A549 (cell line): ENCODE measurements around the gene ANKZF1. TPM values are rescaled to one million over a fixed set of nuclear protein-coding genes. Genes with fewer than 3 reads are reported as not detected.

Source experiments
- ATAC-seq, 2 experiments: fragments of 200-7000 bp in 1 of 2; fragments of >200 bp in 1 of 2; cut with Nextera tagmentation in 1 of 2; cut with Tn5 transposase in 1 of 2; 3 replicates each; pipeline versions ENCODE4 v1.8.0 to v1.9.1; 2018 to 2020; ENCODE audit warnings: mild to moderate bottlenecking in 1 of 2, moderate library complexity in 1 of 2
- CTCF ChIA-PET: fragments of 300-600 bp; sonication (Branson Sonifier 250); formaldehyde crosslinking; extraction: SDS; loops from one replicate; lab custom pipeline; 2021; ENCODE audit warnings: antibody characterized with exemption, inconsistent platforms; lab: Yijun Ruan, JAX
- POLR2A ChIA-PET: fragments of 350-600 bp; formaldehyde crosslinking; extraction: SDS; loops from one replicate; lab custom pipeline; 2021; ENCODE audit warnings: antibody characterized with exemption, inconsistent platforms; lab: Yijun Ruan, JAX
- DNase-seq, 2 experiments: peaks; one replicate each; pipeline versions ENCODE4 v3.0.0 to v3.0.0-alpha.2; 2011 to 2016; ENCODE audit warnings: low read depth in 1 of 2, low spot score in 1 of 2
- FAIRE-seq: peaks from 2 replicates; lab custom pipeline; 2011; peaks lifted over from hg19 to GRCh38; lab: Jason Lieb, UNC
- H3K27ac ChIP-seq, 2 experiments: fragments of >200 bp; sonication (Bioruptor Twin); formaldehyde crosslinking; 3 replicates each; pipeline ENCODE4 v1.5.1; 2016 to 2017
- H3K4me1 ChIP-seq: fragments of >200 bp; sonication (Bioruptor Twin); formaldehyde crosslinking; 3 replicates; pipeline ENCODE4 v1.6.1; 2016
- H3K4me2 ChIP-seq: fragments of >200 bp; sonication (Bioruptor Twin); formaldehyde crosslinking; 3 replicates; pipeline ENCODE4 v1.6.1; 2016
- H3K4me3 ChIP-seq: fragments of >200 bp; sonication (Bioruptor Twin); formaldehyde crosslinking; 3 replicates; pipeline ENCODE4 v1.5.1; 2016
- H3K9me3 ChIP-seq: fragments of >200 bp; sonication (Bioruptor Twin); formaldehyde crosslinking; 3 replicates; pipeline ENCODE4 v1.6.1; 2016
- ATOH8 ChIP-seq: fragments of 250-450 bp; sonication (Bioruptor Pico); IDR thresholded peaks from 2 replicates; pipeline ENCODE4 v1.5.0; 2020; ENCODE audit warnings: low read depth, mild to moderate bottlenecking, moderate library complexity
- BCL3 ChIP-seq: fragments of >200 bp; sonication (Bioruptor Twin); formaldehyde crosslinking; IDR thresholded peaks from 3 replicates; pipeline ENCODE4 v1.6.1; 2016
- CHD2 ChIP-seq: fragments of 150-350 bp; IDR thresholded peaks from 2 replicates; pipeline ENCODE4 v1.6.1; 2014; ENCODE audit warnings: low read length; ENCODE audit not compliant: partially characterized antibody
- CTCF ChIP-seq: fragments of >200 bp; sonication (Bioruptor Twin); formaldehyde crosslinking; IDR thresholded peaks from 3 replicates; pipeline ENCODE4 v1.5.1; 2016
- EHMT2 ChIP-seq: fragments of 200-600 bp; sonication (generic); IDR thresholded peaks from 2 replicates; pipeline ENCODE4 v1.6.1; 2016; ENCODE audit warnings: antibody characterized with exemption, low read depth, mild to moderate bottlenecking, moderate library complexity
- EP300 ChIP-seq, 2 experiments: fragments of >200 bp; sonication (Bioruptor Twin); formaldehyde crosslinking; IDR thresholded peaks; 2 replicates in 1 of 2; 3 replicates in 1 of 2; pipeline ENCODE4 v1.6.1; 2016 to 2017
- FOSL2 ChIP-seq, 2 experiments: fragments of 450-650 bp in 1 of 2; fragments of >200 bp in 1 of 2; sonication (Bioruptor Twin) in 1 of 2; formaldehyde crosslinking; IDR thresholded peaks; 2 replicates each; pipeline versions ENCODE4 v1.5.0 to v1.6.1; 2016 to 2020; ENCODE audit warnings: mild to moderate bottlenecking in 1 of 2, moderate library complexity in 1 of 2
- FOXS1 ChIP-seq: fragments of 250-450 bp; sonication (Bioruptor Pico); IDR thresholded peaks from 2 replicates; pipeline ENCODE4 v1.5.0; 2020; ENCODE audit warnings: mild to moderate bottlenecking, moderate library complexity
- HDAC2 ChIP-seq: fragments of 200-600 bp; sonication (generic); IDR thresholded peaks from 2 replicates; pipeline ENCODE4 v1.6.1; 2016
- HES2 ChIP-seq: fragments of >200 bp; sonication (Bioruptor Twin); formaldehyde crosslinking; IDR thresholded peaks from 2 replicates; pipeline ENCODE4 v1.6.1; 2016
- HOXB13 ChIP-seq: fragments of 250-450 bp; sonication (Bioruptor Pico); IDR thresholded peaks from 2 replicates; pipeline ENCODE4 v1.5.0; 2020; ENCODE audit warnings: low read depth, mild to moderate bottlenecking, moderate library complexity
- KDM1A ChIP-seq: fragments of 200-600 bp; sonication (generic); IDR thresholded peaks from 2 replicates; pipeline ENCODE4 v1.6.1; 2016; ENCODE audit warnings: low read depth, mild to moderate bottlenecking
- KDM5A ChIP-seq: fragments of 200-600 bp; sonication (generic); IDR thresholded peaks from 2 replicates; pipeline ENCODE4 v1.6.1; 2016; ENCODE audit warnings: antibody characterized with exemption, mild to moderate bottlenecking
- MAZ ChIP-seq: fragments of 150-350 bp; IDR thresholded peaks from 2 replicates; pipeline ENCODE4 v1.6.1; 2014; ENCODE audit warnings: antibody characterized with exemption, low read depth, low read length, borderline replicate concordance
- MYC ChIP-seq: IDR thresholded peaks from 2 replicates; pipeline ENCODE4 v1.6.1; 2012; ENCODE audit warnings: mild to moderate bottlenecking, inconsistent platforms, low read length, improper control_type of control experiment, borderline replicate concordance
- NPAS2 ChIP-seq: fragments of 250-450 bp; sonication (Bioruptor Pico); IDR thresholded peaks from 2 replicates; pipeline ENCODE4 v1.8.0; 2022; ENCODE audit warnings: mild to moderate bottlenecking, moderate library complexity, borderline replicate concordance
- NR3C1 ChIP-seq: fragments of >200 bp; sonication (Bioruptor Twin); formaldehyde crosslinking; IDR thresholded peaks from 3 replicates; pipeline ENCODE4 v1.6.1; 2017
- RAD21 ChIP-seq, 2 experiments: fragments of >200 bp in 1 of 2; sonication (Bioruptor Twin) in 1 of 2; formaldehyde crosslinking in 1 of 2; IDR thresholded peaks in 1 of 2; conservative IDR thresholded peaks in 1 of 2; 2 replicates in 1 of 2; 3 replicates in 1 of 2; pipeline ENCODE4 v1.6.1; 2012 to 2018; ENCODE audit warnings: inconsistent platforms in 1 of 2
- RARB ChIP-seq: fragments of 250-450 bp; sonication (Bioruptor Pico); IDR thresholded peaks from 2 replicates; pipeline ENCODE4 v1.8.0; 2021; ENCODE audit warnings: mild to moderate bottlenecking, moderate library complexity
- RNF2 ChIP-seq: fragments of 200-600 bp; sonication (generic); IDR thresholded peaks from 2 replicates; pipeline ENCODE4 v1.6.1; 2016; ENCODE audit warnings: low read depth, mild to moderate bottlenecking, antibody characterized with exemption, moderate library complexity, borderline replicate concordance
- SMC3 ChIP-seq: fragments of >200 bp; sonication (Bioruptor Twin); formaldehyde crosslinking; IDR thresholded peaks from 3 replicates; pipeline ENCODE4 v1.6.1; 2018; ENCODE audit warnings: inconsistent platforms
- TP53 ChIP-seq: fragments of 250-450 bp; sonication (Bioruptor Pico); IDR thresholded peaks from 2 replicates; pipeline ENCODE4 v1.5.0; 2021; ENCODE audit warnings: mild to moderate bottlenecking, moderate library complexity
- WGBS: methylation state at CpG from one replicate; pipeline ENCODE4 v1.1.6; 2017; ENCODE audit errors: missing lambda C conversion rate; 5-methylcytosine and 5-hydroxymethylcytosine counted together
- polyA plus RNA-seq, 4 experiments: library from polyadenylated mRNA; depleted of rRNA in 3 of 4; stranded (reverse); fragments of >200 nt; fragmentation: RNase III in 1 of 4; extraction: RNeasy Plus Mini Kit Qiagen cat#74134 plus additional on column Dnase treatment in 1 of 4; gene quantifications; 2 replicates in 3 of 4; 3 replicates in 1 of 4; pipeline ENCODE4 v1.2.3, GENCODE V29; 2011 to 2017

The ANKZF1 gene
- polyA plus RNA-seq, 2 of the 4 experiments (the other 2 are of a cell fraction), result 23.2 to 30.3 TPM

GRCh38 chr2:219221957-219222518, 7.6 kb upstream of the ANKZF1 start:
- ATAC-seq (no peak), DNase-seq (no peak), FAIRE-seq (no peak)
- H3K9me3 ChIP-seq, result no peaks in the 10 kb centered on the region
- 90% methylated on average over 16 of the region's 16 CpGs for WGBS
- no peak overlapping the region for H3K4me3 ChIP-seq
- ChIA-PET POLR2A (no interaction called here), CTCF (interaction anchor here (0.6 to 7.3 kb wide), 6 partner anchors 21 to 190 kb away, joined by 3 to 79 read pairs (median 18); partner anchors contain the start of gene DNAJB2)
- peaks cover 12% of the 10 kb centered on the region for H3K4me1 ChIP-seq
- TF ChIP-seq HDAC2, result no peak
- TF ChIP-seq NR3C1, result no peak
- no peak for TF ChIP-seq FOXS1
- TF ChIP-seq EHMT2, result no peak
- H3K27ac ChIP-seq, result no peak overlapping the region
- H3K4me2 ChIP-seq, result no peak overlapping the region

DNA sequence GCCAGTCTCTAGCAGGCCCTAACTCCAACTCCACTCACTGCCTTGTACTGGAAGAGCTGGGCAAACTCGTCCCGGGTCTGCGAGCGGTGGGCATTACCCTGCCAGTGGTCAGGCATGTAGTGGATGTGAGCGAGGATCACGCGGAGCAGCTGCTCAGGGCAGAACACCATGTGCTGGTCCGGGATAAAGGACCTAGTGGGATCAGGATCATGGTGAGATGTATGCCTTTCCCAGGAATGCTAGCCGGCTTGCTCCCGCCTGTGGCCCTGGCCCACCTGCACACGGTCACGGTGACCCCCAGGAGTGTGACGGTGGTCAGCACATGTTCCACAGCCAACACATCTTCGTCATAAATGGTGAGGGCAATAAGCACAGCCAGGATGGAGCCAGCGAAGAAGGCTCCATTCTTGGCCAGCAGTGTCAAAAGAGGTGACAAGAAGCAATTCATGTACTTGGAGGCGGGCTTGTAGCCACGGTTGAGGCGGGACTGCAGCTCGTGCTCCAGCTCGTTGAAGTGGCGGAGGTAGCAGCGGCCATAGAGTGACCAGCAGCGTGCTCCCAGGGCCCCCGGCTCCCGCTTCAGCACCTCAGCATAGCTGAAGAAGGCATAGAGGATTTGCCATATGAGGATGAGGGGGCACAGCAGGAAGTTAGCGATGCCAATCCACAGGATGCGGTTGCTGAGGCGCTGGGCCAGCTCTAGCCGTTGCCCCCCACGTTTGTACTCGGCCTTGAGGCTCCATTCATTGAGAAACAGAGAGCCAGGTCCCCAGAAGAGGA, 5.6 kb upstream of the ANKZF1 start:
- Histone ChIP-seq H3K4me1 (peaks cover 17% of the 10 kb centered on the region), H3K9me3 (no peaks in the 10 kb centered on the region), H3K4me2 (no peak overlapping the region), H3K27ac (no peak overlapping the region), H3K4me3 (no peak overlapping the region)
- no peak for DNase-seq
- POLR2A ChIA-PET, result no interaction called here
- no peak for ATAC-seq
- CTCF ChIA-PET, result interaction anchor here (0.8 to 2.8 kb wide), 3 partner anchors 71 to 78 kb away, joined by 3 to 15 read pairs (median 5); no protein-coding TSS in a partner anchor
- FAIRE-seq, result no peak
- WGBS, result 96% methylated on average over 24 of the region's 31 CpGs
- TF ChIP-seq TP53 (CRISPR knock-in tag) (no peak), KDM1A (no peak), CTCF (no peak), HES2 (no peak), RNF2 (no peak), BCL3 (no peak)

DNA sequence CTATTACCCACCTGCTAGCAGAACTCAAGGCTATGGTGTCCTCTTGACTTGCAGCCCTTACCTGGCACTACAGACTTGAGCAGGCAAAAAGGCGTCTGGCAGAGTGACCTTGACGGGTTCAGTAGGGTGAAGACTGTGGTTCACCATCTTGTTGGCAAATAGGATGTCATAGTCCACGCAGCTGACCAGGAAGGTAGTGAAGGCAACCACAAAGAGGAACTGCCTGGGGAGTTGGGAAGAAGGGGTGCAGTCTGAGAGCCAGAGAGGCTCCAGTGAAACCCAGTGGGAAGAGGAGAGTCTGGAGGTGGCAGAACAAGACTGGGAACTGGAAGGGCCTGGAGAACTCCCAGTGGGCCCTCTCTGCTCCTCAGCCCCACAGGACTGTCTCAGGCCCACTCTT, 4.3 kb upstream of the ANKZF1 start:
- no peak overlapping the region for H3K27ac ChIP-seq
- 98% methylated on average over 3 of the region's 3 CpGs for WGBS
- FAIRE-seq, result no peak
- CTCF ChIA-PET, result interaction anchor here (2.8 kb wide), 1 partner anchor 69 kb away, joined by 15 read pairs; no protein-coding TSS in a partner anchor
- DNase-seq, result no peak
- no peaks in the 10 kb centered on the region for H3K9me3 ChIP-seq
- POLR2A ChIA-PET, result no interaction called here
- no peak overlapping the region for H3K4me2 ChIP-seq
- TF ChIP-seq MAZ, result no peak
- TF ChIP-seq SMC3, result no peak
- TF ChIP-seq FOSL2 (IDR thresholded peaks at IDR 0.05), result no peak
- TF ChIP-seq FOSL2 (CRISPR knock-in tag; IDR thresholded peaks at IDR 0.05), result no peak
- no peak for TF ChIP-seq NR3C1
- no peak for TF ChIP-seq EP300 (IDR thresholded peaks at IDR 0.05)
- TF ChIP-seq ATOH8 (CRISPR knock-in tag), result no peak
- no peak for TF ChIP-seq CHD2
- no peak for TF ChIP-seq KDM5A
- TF ChIP-seq RAD21 (conservative IDR thresholded peaks at IDR 0.05 in 1 of 2, IDR thresholded peaks at IDR 0.05 in 1 of 2), result no peak
- no peak for TF ChIP-seq RARB (CRISPR knock-in tag)
- no peak for TF ChIP-seq MYC
- TF ChIP-seq HOXB13 (CRISPR knock-in tag), result no peak
- no peak for TF ChIP-seq BCL3
- no peak for TF ChIP-seq NPAS2 (CRISPR knock-in tag)
- H3K4me1 ChIP-seq, result peaks cover 11% of the 10 kb centered on the region
- H3K4me3 ChIP-seq, result no peak overlapping the region
- no peak for ATAC-seq
